HG02973 (cell line): Measurements from ENCODE around the gene ESD.

Source experiments
- ATAC-seq: cut with Tn5 transposase; IDR thresholded peaks from one replicate; pipeline ENCODE4 v1.9.1; 2021; ENCODE audit warnings: moderate library complexity; ENCODE audit not compliant: unreplicated experiment

The ESD gene

DNA sequence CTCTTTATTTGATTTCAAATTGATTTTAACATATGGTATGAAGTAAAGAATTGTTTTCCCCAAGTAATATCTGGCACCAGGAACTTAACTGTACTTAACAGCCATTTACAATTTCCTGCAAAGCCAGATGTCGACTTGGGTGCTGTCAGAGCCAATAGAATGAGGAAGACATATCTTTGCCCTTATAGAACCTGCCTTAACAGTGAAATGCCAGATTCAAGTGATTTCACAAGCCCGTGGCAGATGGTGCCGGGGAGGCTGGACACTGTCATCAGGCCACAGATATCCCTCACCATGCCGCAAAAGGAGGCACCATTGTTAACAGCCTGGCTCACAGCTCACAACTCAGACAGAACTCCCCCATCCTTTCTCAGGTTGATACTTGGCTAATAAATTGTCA is 48.7 kb downstream of the ESD start:
- no peak for ATAC-seq

DNA sequence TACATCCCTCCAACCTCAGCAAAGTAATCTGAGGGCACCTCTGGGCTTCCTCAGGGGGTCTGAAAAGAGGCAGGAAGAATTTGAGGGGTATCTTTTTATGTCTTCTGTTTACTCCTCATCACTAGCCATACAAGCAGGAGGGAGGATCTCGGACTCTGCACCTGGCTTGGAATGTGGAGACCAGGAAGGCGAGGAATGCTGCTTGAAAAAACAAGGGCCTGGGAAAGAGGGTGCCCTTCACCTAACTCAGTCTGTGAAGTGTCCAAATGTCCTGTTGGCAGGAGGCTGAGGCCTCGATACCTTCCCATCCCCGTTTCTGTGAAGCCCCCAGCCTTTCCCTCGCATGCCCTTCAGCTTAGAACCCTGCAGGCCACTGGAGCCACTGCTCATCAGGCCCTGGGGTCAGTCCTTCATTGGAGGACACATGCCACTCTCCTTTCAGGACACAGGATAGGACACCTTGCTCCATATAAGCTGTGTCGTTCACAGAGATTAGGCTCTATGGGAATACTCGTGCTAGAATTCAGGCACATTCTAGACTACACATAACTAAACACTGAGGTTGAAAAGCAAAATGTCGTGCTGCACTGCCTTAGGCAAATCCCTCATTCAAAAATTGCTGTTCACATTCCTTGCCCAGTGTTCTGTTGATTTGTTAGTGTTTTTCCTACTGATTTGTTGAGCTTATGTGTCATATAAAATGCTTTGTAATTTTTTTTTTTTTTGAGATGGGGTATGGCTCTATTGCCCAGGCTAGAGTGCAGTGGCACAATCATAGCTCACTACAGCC is 49.7 kb downstream of the ESD start:
- no peak for ATAC-seq

DNA sequence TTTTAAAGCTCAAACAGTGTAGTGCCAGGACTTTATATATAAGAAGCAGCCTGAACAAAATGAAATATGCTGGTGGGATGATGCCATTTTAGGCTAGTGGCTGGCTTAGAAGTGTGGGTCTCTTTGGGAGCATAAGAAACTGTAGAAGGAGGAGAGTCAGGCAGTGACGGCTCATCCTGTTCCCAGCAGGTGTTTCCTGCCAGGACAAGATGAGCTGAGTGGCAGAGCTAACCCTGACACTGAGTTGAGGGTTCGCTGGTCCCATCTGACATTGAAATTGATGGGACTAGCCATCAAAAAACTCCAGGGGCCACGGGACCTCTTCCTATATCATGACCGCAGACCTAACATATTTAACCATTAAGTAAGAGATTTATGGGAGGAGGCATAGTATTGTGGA is 51.3 kb downstream of the ESD start:
- no peak for ATAC-seq

DNA sequence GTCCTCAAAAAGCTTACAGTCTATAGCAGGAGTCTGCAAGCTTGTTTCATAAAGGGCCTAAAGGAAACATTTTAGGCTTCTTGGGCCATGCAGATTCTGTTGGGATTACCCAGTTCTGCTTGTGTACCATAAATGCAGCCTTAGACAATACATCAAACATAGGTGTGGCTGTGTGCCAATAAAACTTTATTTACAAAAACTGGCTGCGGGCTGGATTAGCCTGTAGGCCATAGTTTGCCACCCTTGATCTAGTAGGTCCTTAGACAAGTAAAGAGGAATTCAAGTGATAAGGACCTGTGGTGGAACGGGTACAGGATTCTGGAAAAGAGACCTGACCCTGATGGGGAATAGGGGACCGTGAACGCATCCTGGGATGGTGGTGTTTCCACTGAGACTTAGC is 51.9 kb downstream of the ESD start:
- ATAC-seq, result no peak

DNA sequence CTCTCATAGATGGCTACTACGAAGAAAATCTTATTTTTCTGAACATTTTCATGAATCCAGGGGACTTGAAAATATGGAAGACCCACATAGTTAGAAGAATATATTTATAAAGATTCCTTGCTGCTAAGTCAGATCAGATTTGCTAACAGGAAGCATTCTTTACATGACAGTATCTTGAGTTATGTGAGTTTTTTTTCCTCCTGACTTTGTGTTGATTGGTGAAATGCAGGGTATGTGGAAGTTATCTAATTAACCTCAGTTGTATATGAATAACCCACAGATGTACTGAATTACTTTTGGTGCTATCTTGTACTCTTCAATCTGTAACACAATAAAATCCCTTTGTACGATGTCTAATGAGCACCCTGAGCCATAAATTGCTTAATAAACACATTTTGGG is 53.8 kb downstream of the ESD start:
- ATAC-seq, result no peak

DNA sequence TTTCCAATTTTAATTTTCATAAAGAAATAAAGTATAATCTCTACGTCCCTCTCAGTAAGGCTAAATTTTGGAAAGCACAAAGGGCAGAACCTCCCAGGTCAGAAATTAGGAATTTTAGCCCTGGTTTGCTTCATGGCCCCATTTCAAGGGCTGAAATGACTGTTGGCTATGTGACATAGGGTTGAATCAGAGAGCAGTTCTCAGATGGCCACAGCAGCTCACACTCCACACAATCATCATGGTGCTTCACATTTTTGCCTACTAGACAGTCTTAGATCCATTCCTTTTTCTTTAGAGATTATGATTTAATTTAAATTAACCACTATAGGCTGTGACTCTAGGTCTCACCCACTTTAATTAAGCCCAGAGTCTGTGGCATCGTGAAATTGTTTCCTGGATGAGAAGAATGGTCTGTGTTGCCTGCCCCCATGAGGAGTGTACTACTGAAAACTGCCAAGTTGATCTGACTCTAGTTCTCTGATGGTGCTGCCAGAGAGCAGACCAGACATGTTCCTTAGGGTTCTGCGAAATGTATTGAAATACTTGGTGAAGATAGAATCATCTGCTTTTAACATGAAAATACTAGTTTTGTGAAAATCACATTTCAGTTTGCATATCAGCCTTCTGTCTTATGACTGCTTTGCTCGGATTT is 57.4 kb downstream of the ESD start:
- no peak for ATAC-seq

DNA sequence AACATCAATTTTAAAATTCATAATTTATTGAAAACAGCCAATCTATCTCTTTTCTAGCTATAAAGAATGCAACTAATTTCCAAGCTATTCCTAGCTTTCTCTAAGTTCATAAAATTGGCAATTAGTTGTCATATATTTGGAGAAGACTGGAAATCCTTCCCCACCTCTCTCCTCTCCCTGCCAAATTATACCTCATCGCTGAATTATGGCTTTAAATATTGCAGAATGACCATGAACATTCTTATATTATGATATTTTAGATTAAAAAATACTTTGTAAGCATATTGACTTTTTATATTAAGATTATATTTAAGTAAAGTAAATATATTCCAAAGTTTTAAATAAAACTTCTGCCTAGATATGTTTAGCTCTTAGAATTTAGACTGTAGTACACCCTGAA is 58.2 kb downstream of the ESD start:
- no peak for ATAC-seq

DNA sequence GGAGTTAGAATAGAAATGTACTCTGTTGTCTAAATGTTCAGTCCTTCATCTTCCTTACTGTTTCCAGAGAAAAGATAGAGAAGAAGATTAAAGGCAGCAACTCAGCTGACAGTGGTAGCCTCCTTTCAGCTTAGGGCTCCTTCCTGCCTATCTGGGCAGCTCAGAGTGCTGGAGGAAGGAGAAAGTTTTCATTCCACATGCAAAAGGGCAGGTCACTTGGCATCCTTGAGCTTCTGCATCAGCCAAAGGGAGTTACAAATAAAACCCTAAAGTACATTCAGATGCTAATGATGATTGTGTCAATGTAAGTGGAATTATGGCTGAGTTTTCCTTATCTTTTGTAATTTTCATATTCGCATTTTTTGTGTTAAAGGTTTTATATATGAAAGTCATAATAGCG is 58.9 kb downstream of the ESD start:
- ATAC-seq, result no peak

DNA sequence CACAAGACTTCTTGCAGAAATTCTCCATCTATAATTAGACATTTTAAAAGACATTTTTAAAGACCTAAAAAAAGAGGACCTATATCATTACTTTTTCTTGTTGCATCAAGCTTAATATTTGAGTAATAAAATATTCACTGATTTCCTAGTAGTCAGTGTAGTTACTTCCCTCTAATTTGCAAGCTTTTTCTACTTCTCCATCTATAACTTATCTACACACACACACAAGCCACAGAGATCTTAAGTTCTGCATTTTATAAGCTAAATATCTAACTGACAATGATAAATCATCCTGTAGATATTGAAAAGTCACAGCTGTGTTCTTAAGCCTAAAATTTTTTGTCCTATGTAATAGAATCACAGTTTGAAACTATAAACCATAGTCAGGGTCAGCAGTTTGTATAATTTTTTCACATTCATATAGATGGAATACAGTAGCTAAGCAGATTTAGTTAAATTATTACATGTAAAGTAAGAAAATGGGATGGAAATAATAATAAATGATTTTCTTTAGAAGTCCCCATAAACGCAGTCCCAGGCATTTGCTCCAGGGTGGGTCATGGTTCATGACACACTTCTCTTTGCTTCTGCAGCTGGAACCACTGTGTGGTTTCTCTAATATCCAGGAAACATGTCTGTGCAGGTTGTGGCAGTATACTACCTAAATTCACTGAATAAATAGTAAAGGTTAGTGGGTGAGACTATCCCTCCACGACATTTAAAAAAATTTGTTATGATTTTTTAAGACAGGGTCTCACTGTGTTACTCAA is 60.2 kb downstream of the ESD start:
- ATAC-seq, result no peak

DNA sequence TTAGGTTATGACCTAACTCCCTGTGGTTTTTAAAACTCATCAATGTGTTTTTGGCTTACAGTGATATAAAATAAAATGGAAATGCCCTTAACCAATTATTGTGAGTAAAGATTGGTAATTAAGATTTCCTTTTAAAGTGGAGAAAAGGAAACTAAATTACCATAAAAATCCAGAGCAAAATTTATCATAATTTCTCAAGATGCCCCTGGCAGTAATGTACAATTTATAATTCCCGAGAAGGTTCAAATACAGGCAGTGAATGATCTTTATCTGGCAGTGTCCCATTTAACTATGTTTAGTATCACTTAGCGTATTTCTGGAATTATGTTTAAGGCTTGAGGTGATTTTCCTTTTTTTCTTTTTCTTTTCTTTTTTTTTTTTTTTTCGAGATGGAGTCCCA is 61.5 kb downstream of the ESD start:
- ATAC-seq, result no peak

DNA sequence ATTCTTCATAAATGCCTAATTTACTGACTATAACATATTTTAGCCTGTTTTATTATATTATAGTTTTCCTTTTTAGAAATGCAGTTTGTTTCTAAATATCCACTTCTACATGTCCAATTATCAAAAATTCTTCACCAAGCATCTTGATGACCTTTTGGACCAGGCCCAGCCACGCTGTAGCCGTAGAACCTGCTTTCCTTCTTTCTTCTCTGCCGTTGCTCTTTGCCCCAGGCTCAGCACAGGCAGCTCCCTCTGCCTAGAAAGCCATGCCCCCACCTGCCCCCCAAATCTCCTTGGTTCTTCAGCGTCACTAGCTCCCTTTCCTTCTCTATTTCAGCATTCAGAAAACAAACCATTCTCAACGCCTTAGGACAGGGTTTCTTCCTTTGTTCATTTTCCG is 65.4 kb downstream of the ESD start:
- no peak for ATAC-seq

DNA sequence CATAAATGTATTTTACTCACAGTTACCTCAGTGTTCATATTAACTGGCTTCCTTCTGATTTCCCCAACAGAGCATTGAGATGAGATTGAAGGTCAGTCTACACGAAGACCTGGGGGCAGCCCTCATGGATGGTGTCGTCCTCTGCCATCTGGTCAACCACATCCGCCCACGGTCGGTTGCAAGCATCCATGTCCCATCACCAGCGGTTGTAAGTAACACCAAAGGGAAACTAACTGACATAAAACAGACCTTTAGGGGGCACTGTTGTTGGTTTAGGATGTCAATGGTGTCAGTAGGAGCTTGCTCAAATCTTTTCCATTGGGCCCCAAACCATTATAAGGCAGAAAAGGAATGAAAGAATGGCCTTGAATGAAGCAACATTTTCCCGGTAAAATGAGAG is 68.2 kb downstream of the ESD start:
- ATAC-seq, result no peak

DNA sequence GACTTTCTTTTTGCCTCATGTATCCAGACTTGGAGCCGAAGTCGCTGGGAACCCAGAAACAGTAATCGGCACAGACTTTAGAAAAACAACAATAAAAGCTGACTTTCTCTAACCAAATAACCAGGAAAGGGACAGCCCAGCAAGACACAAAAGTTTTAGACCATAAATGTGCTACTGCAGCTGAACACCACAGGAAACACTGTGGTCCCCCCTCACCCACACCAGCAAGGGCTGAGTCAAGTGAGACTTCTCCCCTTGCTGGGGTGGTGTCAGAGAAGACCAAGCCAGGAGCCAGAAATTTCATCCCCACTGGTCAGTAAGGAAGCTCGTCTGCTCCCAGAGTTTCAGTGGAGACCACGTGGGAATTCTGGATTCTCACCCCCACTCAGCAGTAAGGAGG is 70.6 kb downstream of the ESD start:
- no peak for ATAC-seq
